Activated gamma-delta T cell treated with Interleukin-2 at 50 U/mL for 16 hours (primary cell): ENCODE results near the gene SLC2A11.
"Not testable (repeated sequence)": the region's sequence is repeated elsewhere in the genome, so short reads cannot be mapped to it uniquely, and the experiment has no call there.

Experiments used
- DNase-seq: peaks from one replicate; pipeline ENCODE4 v3.0.0-alpha.2; 2020

Gene SLC2A11

DNA sequence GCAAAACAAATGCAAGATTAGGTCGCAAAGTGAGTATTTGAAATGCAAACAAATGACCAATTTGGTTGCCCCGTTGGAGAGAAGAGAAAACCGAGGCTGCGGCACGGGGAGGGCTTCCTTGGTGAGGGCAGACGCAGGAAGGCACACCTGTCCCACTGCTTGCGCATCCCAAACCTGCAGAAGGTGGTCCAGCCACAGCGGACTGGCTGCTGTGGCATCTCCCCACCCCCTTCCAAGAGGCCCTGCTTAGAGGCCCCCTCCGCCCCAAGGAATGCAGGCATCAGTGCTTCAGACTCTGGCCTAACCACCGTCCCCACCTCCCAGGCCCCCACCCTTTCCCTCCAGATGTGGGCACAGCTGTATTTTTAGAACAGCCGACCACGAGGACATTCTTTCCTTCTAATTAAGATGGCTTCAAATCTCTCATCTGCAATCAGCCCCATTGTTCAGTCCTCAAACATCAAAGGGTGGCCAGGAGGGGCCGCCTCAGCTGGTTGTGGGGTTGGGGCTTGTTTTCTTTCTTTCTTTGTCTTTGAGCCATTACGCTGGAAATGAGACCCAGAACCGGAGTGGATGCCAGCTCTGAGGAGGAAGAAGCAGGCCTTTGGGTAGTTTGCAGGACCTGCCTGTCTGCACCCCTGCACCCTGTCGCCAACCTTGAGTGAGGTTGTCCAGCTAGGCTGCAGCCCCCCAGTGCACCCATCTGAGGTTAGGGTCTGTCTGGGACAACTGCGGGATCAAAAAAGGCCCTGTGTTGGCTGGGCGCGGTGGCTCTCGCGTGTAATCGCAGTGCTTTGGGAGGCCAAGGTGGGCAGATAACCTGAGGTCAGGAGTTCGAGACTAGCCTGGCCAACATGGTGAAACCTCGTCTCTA is 9.4 kb upstream of the SLC2A11 start:
- DNase-seq, result no peak

DNA sequence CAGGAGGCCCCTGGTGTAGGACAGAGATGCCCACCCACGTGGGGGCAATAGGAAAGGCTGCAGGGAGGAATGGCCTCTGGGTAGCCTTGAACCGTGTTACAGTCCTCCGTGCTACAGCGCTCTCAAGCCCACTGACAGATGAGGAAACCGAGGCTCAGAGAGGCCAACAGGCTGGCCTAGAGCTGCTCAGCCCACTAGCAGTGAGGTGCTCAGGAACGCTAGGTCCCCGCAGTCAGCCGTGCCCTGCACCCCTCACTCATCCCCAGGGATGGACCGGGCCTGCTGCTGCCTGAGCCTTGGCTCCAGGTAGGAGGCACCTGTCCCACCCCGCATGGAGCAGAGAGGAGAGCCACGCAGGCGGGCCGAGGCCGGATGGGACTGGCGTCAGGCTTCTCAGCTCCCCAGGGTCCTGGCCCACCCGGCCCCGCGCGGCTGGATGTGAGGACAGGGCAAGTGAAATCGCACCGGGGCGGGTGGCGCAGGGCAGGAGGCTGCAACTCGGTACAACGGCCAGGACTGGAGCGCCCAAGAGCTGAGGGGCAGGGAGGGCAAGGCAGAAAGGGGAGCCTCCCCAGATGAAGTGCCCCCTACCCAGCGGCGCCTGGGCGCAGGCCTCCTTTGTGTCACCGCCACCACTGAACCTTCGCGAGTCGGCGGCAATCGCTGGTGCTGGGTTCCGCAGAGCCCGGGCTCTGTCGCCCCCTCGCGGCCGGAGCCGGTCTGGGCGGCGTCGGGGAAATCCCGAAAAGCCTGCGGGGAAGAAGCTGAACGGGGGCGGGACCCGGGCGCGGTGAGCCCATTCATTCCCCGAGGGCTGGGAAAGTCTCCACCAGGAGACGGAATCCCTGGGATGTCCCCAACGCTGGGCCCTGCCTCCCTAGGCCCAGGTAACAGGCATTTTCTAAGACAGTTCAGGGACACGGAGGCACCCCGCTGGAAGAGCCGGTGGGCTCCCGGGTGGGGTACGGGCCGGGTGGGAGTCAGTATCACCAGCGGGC is 8.4 kb upstream of the SLC2A11 start:
- peak; percentile 83 for DNase-seq

GRCh38 chr22:23850136-23850611 is 7.5 kb upstream of the SLC2A11 start:
- no peak for DNase-seq

- DNase-seq, result no peak
Measured at GRCh38 chr22:23856721-23857605, 712 bp upstream of the SLC2A11 start.

DNA sequence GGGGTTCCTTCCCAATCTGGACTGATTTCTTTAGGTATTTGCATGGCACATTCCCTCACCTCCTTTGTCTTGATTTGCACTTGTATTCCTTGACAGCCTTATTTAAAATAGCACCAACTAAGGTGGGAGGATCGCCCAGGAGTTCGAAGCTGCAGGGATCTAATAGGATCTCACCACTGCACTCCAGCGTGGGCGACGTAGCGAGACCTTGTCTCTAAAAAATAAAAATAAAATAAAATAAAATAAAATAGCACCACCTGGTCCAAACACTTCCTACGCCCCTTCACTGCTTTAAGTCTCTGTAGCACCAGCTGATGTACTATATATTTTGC is 775 bp downstream of the SLC2A11 start:
- no peak for DNase-seq

- no peak for DNase-seq
Measured at GRCh38 chr22:23859201-23859600, 1.5 kb downstream of the SLC2A11 start.

DNA sequence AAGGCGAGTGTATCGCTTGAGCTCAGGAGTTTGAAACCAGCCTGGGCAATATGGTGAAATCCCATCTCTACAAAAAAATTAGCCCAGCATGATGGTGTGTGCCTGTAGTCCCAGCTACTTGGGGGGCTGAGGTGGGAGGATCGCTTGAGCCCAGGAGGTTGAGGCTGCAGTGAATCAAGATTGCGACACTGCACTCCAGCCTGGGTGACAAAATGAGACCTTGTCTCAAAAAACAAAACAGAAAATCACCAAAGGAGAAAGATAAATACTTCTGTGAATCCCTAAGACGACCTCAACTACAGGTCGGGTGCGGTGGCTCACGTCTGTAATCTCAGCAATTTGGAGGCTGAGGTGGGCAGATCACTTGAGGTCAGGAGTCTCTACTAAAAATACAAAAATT is 2.5 kb downstream of the SLC2A11 start:
- not testable (repeated sequence) for DNase-seq

DNA sequence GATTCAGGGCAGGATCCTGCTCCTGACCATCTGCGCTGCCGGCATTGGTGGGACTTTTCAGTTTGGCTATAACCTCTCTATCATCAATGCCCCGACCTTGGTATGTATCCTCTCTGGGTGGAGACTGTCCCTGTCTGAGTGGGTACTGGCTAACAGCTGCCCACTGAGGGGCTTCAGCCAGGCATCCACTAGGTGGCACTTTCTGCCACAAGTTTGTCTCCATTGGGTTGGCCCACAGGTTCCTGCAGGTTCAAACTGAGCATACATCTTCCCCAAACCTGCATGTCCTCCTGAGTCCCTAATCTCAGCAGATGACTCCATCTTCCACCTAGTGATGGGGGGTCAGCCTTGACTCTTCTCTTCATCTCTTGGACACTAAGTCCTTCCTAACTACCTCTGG is 4.4 kb downstream of the SLC2A11 start:
- no peak for DNase-seq

- DNase-seq, result not testable (repeated sequence)
Measured at GRCh38 chr22:23864499-23865154, 7.0 kb downstream of the SLC2A11 start.

DNA sequence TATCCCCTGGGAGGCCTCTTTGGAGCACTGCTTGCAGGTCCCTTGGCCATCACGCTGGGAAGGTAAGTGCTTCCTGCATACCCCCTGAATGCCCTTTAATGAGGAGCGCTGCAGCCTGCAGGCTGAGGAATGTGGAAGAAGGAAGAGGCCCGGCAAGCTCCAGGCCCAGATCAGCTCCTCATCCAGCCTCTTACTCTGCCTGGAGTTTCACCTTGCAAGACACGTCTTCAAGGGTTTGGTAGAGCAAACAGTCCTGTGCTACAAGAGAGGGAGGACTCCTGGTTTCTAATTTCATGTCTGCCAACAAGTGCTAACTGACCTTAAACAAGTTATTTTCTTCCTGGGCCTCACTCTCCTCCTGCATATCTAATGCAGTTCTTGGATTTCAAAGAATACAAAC is 10.9 kb downstream of the SLC2A11 start:
- DNase-seq, result no peak

DNA sequence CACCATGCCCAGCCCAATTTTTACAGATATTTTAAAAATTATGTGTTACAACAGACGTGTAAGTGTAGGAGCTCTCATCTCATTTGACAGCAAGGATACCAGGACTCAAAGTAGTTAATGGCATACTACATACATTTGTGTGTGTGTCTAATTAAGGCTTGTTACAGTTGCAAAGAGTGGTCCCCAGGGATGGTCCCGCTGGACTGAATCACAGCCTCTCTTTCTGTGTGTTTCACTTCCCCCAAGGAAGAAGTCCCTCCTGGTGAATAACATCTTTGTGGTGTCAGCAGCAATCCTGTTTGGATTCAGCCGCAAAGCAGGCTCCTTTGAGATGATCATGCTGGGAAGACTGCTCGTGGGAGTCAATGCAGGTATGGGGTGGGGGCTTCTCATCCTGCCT is 17.2 kb downstream of the SLC2A11 start:
- no peak for DNase-seq

- no peak for DNase-seq
Measured at GRCh38 chr22:23875801-23876200, 18.1 kb downstream of the SLC2A11 start.

DNA sequence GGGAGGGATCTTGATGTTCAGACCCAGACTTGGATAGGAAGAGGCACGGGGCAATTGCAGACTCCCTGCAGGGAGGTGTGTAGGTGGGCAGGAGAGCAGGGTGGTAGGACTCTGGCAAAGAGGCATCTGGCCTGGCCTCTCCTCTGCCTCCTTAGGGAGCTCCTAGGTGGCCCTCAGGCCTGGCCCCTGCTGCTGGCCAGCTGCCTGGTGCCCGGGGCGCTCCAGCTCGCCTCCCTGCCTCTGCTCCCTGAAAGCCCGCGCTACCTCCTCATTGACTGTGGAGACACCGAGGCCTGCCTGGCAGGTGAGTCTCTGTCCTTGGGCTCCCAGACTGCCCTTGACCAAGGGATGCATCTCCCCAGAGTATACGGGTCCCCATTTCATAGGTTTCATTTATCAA is 19.9 kb downstream of the SLC2A11 start:
- no peak for DNase-seq

GRCh38 chr22:23878219-23878618 is 20.5 kb downstream of the SLC2A11 start:
- no peak for DNase-seq

GRCh38 chr22:23882370-23882769 is 24.7 kb downstream of the SLC2A11 start:
- DNase-seq, result no peak

DNA sequence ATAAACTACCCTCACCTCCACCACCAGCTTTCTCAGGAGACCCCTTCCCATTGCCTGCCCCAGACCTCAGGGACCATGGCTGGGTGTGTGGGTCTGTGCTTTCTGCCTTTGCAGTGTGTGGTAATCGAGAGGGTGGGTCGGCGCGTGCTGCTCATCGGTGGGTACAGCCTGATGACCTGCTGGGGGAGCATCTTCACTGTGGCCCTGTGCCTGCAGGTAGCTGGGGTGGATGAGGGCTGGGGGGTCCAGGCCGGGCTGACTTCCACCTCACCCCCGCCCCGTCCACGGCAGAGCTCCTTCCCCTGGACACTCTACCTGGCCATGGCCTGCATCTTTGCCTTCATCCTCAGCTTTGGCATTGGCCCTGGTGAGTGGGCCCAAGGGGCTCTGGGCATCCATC is 26.0 kb downstream of the SLC2A11 start:
- no peak for DNase-seq

GRCh38 chr22:23884140-23884539 is 26.5 kb downstream of the SLC2A11 start:
- no peak for DNase-seq

GRCh38 chr22:23888615-23889401 is 31.1 kb downstream of the SLC2A11 start:
- no peak for DNase-seq

- no peak for DNase-seq
Measured at GRCh38 chr22:23889620-23890019, 31.9 kb downstream of the SLC2A11 start.

GRCh38 chr22:23891726-23892125 is 34.1 kb downstream of the SLC2A11 start:
- DNase-seq, result no peak

- no peak for DNase-seq
Measured at GRCh38 chr22:23892130-23892529, 34.5 kb downstream of the SLC2A11 start.
